ENCODE data around the gene TNFRSF9. TPM values are rescaled to one million over a fixed set of nuclear protein-coding genes. Genes with fewer than 3 reads are reported as not detected.

Gene TNFRSF9
- total and polyA plus RNA-seq, 2 donors (not counting 3 experiments of a cell fraction or from before 2014, with no cell fraction given) = 0.15 to 0.22 TPM

DNA sequence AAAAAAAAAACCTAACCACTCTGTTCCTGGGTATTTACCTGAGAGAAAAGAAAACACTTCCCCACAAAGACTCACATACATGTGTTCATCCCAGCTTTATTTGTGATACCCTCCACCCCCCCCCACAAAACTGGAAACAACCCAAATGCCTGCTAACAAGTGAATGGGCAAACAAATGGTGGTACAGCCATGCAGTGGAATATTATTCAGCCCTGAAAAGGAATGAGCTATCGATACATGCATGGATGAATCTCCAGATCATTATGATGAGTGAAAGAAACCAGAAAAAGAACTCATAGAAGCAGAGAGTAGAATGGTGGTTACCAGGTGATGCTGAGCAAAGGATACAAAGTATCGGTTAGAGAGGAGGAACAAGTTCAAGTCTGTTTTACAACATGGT, 49.8 kb downstream of the TNFRSF9 start:
- BruUV-seq (replicated peaks) = no TSS peak
- H3K4me1 ChIP-seq (ENCODE audit: control insufficient read depth, extremely low read depth, insufficient read depth, low read length) = no peaks in the 10 kb centered on the region
- TF ChIP-seq GATA2 (IDR thresholded peaks at IDR 0.05; ENCODE audit: insufficient read depth, insufficient read length, low read depth, low read length) = no peak
- TF ChIP-seq, protein P1, sequence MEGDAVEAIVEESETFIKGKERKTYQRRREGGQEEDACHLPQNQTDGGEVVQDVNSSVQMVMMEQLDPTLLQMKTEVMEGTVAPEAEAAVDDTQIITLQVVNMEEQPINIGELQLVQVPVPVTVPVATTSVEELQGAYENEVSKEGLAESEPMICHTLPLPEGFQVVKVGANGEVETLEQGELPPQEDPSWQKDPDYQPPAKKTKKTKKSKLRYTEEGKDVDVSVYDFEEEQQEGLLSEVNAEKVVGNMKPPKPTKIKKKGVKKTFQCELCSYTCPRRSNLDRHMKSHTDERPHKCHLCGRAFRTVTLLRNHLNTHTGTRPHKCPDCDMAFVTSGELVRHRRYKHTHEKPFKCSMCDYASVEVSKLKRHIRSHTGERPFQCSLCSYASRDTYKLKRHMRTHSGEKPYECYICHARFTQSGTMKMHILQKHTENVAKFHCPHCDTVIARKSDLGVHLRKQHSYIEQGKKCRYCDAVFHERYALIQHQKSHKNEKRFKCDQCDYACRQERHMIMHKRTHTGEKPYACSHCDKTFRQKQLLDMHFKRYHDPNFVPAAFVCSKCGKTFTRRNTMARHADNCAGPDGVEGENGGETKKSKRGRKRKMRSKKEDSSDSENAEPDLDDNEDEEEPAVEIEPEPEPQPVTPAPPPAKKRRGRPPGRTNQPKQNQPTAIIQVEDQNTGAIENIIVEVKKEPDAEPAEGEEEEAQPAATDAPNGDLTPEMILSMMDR (IDR thresholded peaks at IDR 0.05; ENCODE audit: extremely low read depth in 1 of 2, insufficient read depth in 1 of 2, low read depth in 1 of 2, low read length in 2 of 2) = no peak
- no peak for TF ChIP-seq MYC (IDR thresholded peaks at IDR 0.05; ENCODE audit: low read depth, low read length)
- TF ChIP-seq EZH2 (IDR thresholded peaks at IDR 0.05; ENCODE audit: borderline replicate concordance, low read depth, low read length, severe bottlenecking) = no peak
- no peak for TF ChIP-seq FOS (IDR thresholded peaks at IDR 0.05; ENCODE audit: borderline replicate concordance, insufficient read depth, low read length)
- no peak for TF ChIP-seq POLR2AphosphoS5 (IDR thresholded peaks at IDR 0.05; ENCODE audit: insufficient read depth, low read depth, low read length)
- TF ChIP-seq POLR2A (IDR thresholded peaks at IDR 0.05; ENCODE audit: low read depth, low read length) = no peak
- no peak overlapping the region for H3K4me2 ChIP-seq (ENCODE audit: insufficient read depth, low read length)
- no peaks in the 10 kb centered on the region for H3K79me2 ChIP-seq (ENCODE audit: control insufficient read depth, insufficient read depth, low read length)
- no peaks in the 10 kb centered on the region for H3K36me3 ChIP-seq (ENCODE audit: control insufficient read depth in 2 of 2, extremely low read depth in 1 of 2, insufficient read depth in 2 of 2, low read length in 2 of 2)
- no peak for FAIRE-seq
- H3K9ac ChIP-seq (replicated peaks; ENCODE audit: extremely low read depth, insufficient read depth, low read length) = no peak overlapping the region
- no peak overlapping the region for H3K27ac ChIP-seq (ENCODE audit: insufficient read depth, low read depth, low read length)
- H3K9me3 ChIP-seq (replicated peaks; ENCODE audit: control insufficient read depth, insufficient read depth, low read length) = no peaks in the 10 kb centered on the region
- DNase-seq (ENCODE audit: low read depth, low spot score) = no peak
- ChIA-PET POLR2A (no interaction called here), CTCF (interaction anchor here (0.7 to 2.1 kb wide), 2 partner anchors 11 to 572 kb away, joined by 3 to 5 read pairs; no protein-coding TSS in a partner anchor)
- no peaks in the 10 kb centered on the region for H3K27me3 ChIP-seq (ENCODE audit: control insufficient read depth in 2 of 2, insufficient read depth in 2 of 2, low read length in 2 of 2)
- H3K4me3 ChIP-seq (replicated peaks in 1 of 3; ENCODE audit: insufficient read depth in 1 of 3, low read depth in 1 of 3, low read length in 3 of 3) = no peak overlapping the region
- H3K9me1 ChIP-seq (replicated peaks; ENCODE audit: control insufficient read depth, extremely low read depth, insufficient read depth, low read length) = no peaks in the 10 kb centered on the region
- dilution Hi-C loops (cut with MboI; ENCODE audit: extremely low pct_ligation_motif_present, low sequenced_read_pairs) = no loop called here
- no peaks in the 10 kb centered on the region for H4K20me1 ChIP-seq (replicated peaks; ENCODE audit: control insufficient read depth, extremely low read depth, insufficient read depth, low read length)
- H2AFZ ChIP-seq (ENCODE audit: low read depth, low read length) = no peak overlapping the region
- intact Hi-C loops (cut with micrococcal nuclease) = no loop called here
